Heart right ventricle (tissue), 16 donors: ENCODE results near the gene FADD. TPM values are rescaled to one million over a fixed set of nuclear protein-coding genes. Genes with fewer than 3 reads are reported as not detected.

Experiments
- ATAC-seq, 8 donors: fragments of 200-7000 bp; cut with Tn5 transposase; one replicate each; pipeline ENCODE4 v1.9.1; 2020; ENCODE audit warnings: mild to moderate bottlenecking in 8 of 8, moderate library complexity in 8 of 8, moderate number of reproducible peaks in 1 of 8
- DNase-seq, 2 donors: peaks; one replicate each; pipeline ENCODE4 v3.0.0-alpha.2; 2020
- H3K27ac ChIP-seq, 10 donors: fragments of 200-600 bp; sonication (generic) in 2 of 10; one replicate each; pipeline versions ENCODE4 v1.5.0 to v1.8.0; 2020 to 2022; ENCODE audit warnings: mild to moderate bottlenecking in 3 of 10
- H3K27me3 ChIP-seq, 7 donors: fragments of 200-600 bp; one replicate each; pipeline ENCODE4 v1.8.0; 2021 to 2022; ENCODE audit warnings: mild to moderate bottlenecking in 2 of 7
- H3K36me3 ChIP-seq, 9 donors: fragments of 200-600 bp; sonication (generic) in 1 of 9; one replicate each; pipeline versions ENCODE4 v1.5.0 to v1.8.0; 2020 to 2022; ENCODE audit warnings: mild to moderate bottlenecking in 2 of 9
- H3K4me1 ChIP-seq, 9 donors: fragments of 200-600 bp; sonication (generic) in 1 of 9; one replicate each; pipeline versions ENCODE4 v1.5.0 to v1.8.0; 2020 to 2022; ENCODE audit warnings: mild to moderate bottlenecking in 4 of 9
- H3K4me3 ChIP-seq, 10 donors: fragments of 200-600 bp; sonication (generic) in 2 of 10; one replicate each; pipeline versions ENCODE4 v1.5.0 to v1.8.0; 2020 to 2022; ENCODE audit warnings: mild to moderate bottlenecking in 7 of 10, moderate library complexity in 2 of 10
- H3K9me3 ChIP-seq, 11 donors: fragments of 200-600 bp in 10 of 11; sonication (generic) in 2 of 11; one replicate each; pipeline versions ENCODE4 v1.5.0 to v1.8.0; 2013 to 2022; ENCODE audit warnings: mild to moderate bottlenecking in 2 of 11, control low read depth in 1 of 11, moderate library complexity in 1 of 11
- CTCF ChIP-seq, 9 donors: fragments of 200-600 bp; sonication (generic) in 2 of 9; IDR thresholded peaks; one replicate each; pipeline versions ENCODE4 v1.5.0 to v1.8.0; 2021 to 2022; ENCODE audit warnings: antibody characterized with exemption in 9 of 9, mild to moderate bottlenecking in 5 of 9, moderate library complexity in 1 of 9
- WGBS, 2 donors: extraction: QIAGEN DNeasy Blood & Tissue Kit; methylation state at CpG; one replicate each; pipeline ENCODE4 v1.1.7; 2013; ENCODE audit warnings: inconsistent platforms in 1 of 2; 5-methylcytosine and 5-hydroxymethylcytosine counted together
- intact Hi-C, 10 donors: fragments of 100-400 bp; cut with DNase I; formaldehyde crosslinking; loops; one replicate each; pipeline versions ENCODE4 v1.11.1 to v1.14.2; 2022
- long read RNA-seq, 3 donors: library from polyadenylated mRNA; unstranded; transcript quantifications; one replicate each; pipeline ENCODE4 v2.0.0, GENCODE V29; 2020 to 2021
- polyA plus RNA-seq, 2 donors: library from polyadenylated mRNA; stranded (reverse); fragments of 200-250 nt; gene quantifications; one replicate each; pipeline ENCODE4 v1.2.3, GENCODE V29; 2013
- total RNA-seq, 10 donors: library from RNA; stranded (reverse); fragmentation: NEBNext Ultra II Directional in 3 of 10; extraction: Animal tissue kit (Norgen Biotek cat#: 25700) in 3 of 10; gene quantifications; one replicate each; pipeline versions ENCODE4 v1.2.1 to v1.2.4, GENCODE V29; 2021 to 2023
- donor health status: Arrhythmogenic right ventricular cardiomyopathy.
- donor health status: ischemic (EF 13 %, LVEDD 7.1; RV severe dilation, severe dysfunction).
- donor health status: healthy with polysubstance abuse.
- donor health status: DM: no; HTN: yes; CAD: no.
- donor health status: DM: no; HTN: no; CAD: no.
- donor health status: ischemic (EF 25% LVEDD 6.9; RV normal size, moderate dysfunction).
- donor health status: ischemic (EF 25% LVEDD 5.7; RV mildly dilated, moderate dysfunction).
- donor health status: healthy.
- donor health status: DM: yes; HTN: yes; CAD: no.
- donor health status: Ischemic cardiomyopathy.
- donor health status: ischemic (EF 35%, LVEDD 5.7; RV mildly dilated, moderate dysfunction).
- donor health status: nonischemic (EF 11% LVEDD 7.7; RV severe dilation, severe dysfunction).
- donor health status: DM: yes; HTN: yes; CAD: no.
- donor health status: PGD.
- donor health status: ischemic (EF 29% LVEDD 5.4; RV normal size, mild dysfunction).
- donor health status: nonischemic (EF 23%, LVEDD 6.1; RV moderate dilation, normal function).

The FADD gene, protein sequence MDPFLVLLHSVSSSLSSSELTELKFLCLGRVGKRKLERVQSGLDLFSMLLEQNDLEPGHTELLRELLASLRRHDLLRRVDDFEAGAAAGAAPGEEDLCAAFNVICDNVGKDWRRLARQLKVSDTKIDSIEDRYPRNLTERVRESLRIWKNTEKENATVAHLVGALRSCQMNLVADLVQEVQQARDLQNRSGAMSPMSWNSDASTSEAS
- 10 to 100 TPM in 4 of 10 donors, 1 to 10 TPM in 6; 6.7 to 12.7 (median 9.0) TPM for total RNA-seq
- 10 to 100 TPM in 1 of 2 donors, 1 to 10 TPM in 1; 4.8 to 16.9 TPM for polyA plus RNA-seq
- long read RNA-seq, donor 1, transcript FADD-201 (2 exons, 1,841 nt): major isoform, 42 of 44 reads
- long read RNA-seq, donor 1, partial matches to known transcripts: 0 of 44 reads
- long read RNA-seq, donor 1, other reads (novel, unspliced or antisense): 2 of 44 reads
- long read RNA-seq, donor 2, transcript FADD-201 (2 exons, 1,841 nt): major isoform, 23 of 24 reads
- long read RNA-seq, donor 2, partial matches to known transcripts: 0 of 24 reads
- long read RNA-seq, donor 2, other reads (novel, unspliced or antisense): 1 of 24 reads
- long read RNA-seq, donor 3, transcript FADD-201 (2 exons, 1,841 nt): major isoform, 60 of 61 reads
- long read RNA-seq, donor 3, partial matches to known transcripts: 0 of 61 reads
- long read RNA-seq, donor 3, other reads (novel, unspliced or antisense): 1 of 61 reads

GRCh38 chr11:70202920-70203750 is at the start of gene FADD:
Gene FADD, plus strand, starts transcription at chr11:70203296. Its CDS starts 164 bp downstream, at chr11:70203460.
- TF ChIP-seq CTCF (IDR thresholded peaks at IDR 0.05): no peak
- Histone ChIP-seq H3K9me3 (no peaks in the 10 kb centered on the region), H3K36me3 (peaks cover 0 to 35% (median 11%) of the 10 kb centered on the region in 9 donors), H3K27me3 (no peaks in the 10 kb centered on the region), H3K4me3 (peak within 1 kb of the TSS; percentile 62 to 96 (median 94)), H3K4me1 (peaks cover 8 to 40% (median 23%) of the 10 kb centered on the region in 9 donors), H3K27ac (peak within 1 kb of the TSS in 9 of 10 donors; percentile 88 to 98 (median 94))
- intact Hi-C loops: loop anchor here in 3 of 10 donors (2.0 to 5.0 kb wide), 2 partner anchors 69 to 516 kb away; partner anchors contain the start of gene PPFIA1 (in 2 of the 3)
- WGBS, 2 donors: 0% methylated on average over 83 to 91 of the region's 91 CpGs
- DNase-seq: peak; percentile 90
- peak; percentile 84 to 93 (median 89) for ATAC-seq

DNA sequence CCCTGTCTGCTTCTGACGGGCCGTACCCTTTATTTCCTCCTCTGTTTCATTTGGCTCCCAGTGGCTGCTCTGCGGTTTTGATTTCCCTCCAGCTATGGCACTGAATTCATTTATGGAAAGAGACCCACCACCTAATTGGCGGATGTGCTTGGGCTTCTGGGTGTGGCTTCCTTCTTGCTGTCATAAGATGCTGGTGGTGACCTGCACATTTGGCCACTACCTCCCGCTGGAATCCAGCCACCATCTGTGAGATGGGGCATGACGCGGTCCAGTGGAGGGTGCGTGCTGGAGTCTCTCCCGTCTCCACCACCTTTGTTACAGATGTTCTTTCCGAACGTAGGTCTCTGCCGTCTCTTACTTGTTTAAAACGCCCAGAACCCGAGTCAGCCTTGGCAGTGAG is 47.7 kb upstream of the FADD start:
- ATAC-seq: no peak
- Histone ChIP-seq H3K4me3 (no peak overlapping the region), H3K27ac (no peak overlapping the region), H3K4me1 (no peaks in the 10 kb centered on the region), H3K27me3 (no peaks in the 10 kb centered on the region), H3K36me3 (peaks cover 0 to 40% (median 0%) of the 10 kb centered on the region in 9 donors), H3K9me3 (no peaks in the 10 kb centered on the region)
- DNase-seq: no peak
- TF ChIP-seq CTCF (IDR thresholded peaks at IDR 0.05): no peak
- intact Hi-C loops: no loop called here
- 84 to 90% methylated on average over 14 of the region's 14 CpGs for WGBS, 2 donors

DNA sequence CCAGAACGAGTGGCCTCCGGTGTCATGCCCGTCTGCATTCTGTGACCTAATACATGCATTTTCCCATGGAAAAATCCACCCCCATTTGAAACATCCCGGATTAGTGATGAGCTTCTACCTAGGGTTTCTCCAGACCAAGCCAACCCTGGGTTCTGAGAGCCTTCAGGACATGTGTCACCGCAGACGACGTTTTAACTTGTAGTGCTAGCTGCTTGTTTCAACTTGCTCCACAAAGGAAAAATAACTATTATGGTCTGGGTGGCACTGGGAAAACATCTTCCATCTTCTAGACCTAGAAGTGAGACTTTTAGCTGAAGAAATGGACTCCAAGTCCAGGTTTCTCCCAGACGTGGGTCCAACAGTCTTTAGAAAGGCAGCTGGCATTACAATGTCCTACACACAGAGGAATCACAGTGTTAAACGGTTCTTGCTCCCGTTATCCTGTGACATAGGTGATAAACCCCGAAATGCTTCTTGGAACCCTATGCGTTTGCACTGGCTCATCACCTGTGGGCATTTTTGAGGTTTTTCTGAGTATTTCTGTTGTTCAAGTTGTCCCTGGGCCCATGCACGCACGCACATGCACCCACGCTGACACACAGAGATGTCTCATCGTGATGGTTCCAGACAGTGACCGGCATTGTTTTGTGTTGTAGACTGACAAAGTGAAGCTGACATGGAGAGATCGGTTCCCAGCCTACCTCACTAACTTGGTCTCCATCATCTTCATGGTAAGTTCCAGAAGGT is 46.6 kb upstream of the FADD start:
- Histone ChIP-seq H3K4me1 (no peaks in the 10 kb centered on the region), H3K36me3 (peaks cover 0 to 40% (median 0%) of the 10 kb centered on the region in 9 donors), H3K27ac (no peak overlapping the region), H3K9me3 (no peaks in the 10 kb centered on the region), H3K27me3 (no peaks in the 10 kb centered on the region), H3K4me3 (no peak overlapping the region)
- no peak for TF ChIP-seq CTCF (IDR thresholded peaks at IDR 0.05)
- 84 to 89% methylated on average over 18 of the region's 18 CpGs for WGBS, 2 donors
- DNase-seq: no peak
- intact Hi-C loops: no loop called here
- no peak for ATAC-seq
